HG03442 (cell line): ENCODE measurements around the gene BBS7.
A peak's percentile ranks its signal among the peaks of the same experiment; 100 is the strongest.

ENCODE experiments used
- ATAC-seq: cut with Tn5 transposase; IDR thresholded peaks from one replicate; pipeline ENCODE4 v1.9.1; 2021; ENCODE audit warnings: mild to moderate bottlenecking, moderate library complexity; ENCODE audit not compliant: unreplicated experiment

The BBS7 gene, protein sequence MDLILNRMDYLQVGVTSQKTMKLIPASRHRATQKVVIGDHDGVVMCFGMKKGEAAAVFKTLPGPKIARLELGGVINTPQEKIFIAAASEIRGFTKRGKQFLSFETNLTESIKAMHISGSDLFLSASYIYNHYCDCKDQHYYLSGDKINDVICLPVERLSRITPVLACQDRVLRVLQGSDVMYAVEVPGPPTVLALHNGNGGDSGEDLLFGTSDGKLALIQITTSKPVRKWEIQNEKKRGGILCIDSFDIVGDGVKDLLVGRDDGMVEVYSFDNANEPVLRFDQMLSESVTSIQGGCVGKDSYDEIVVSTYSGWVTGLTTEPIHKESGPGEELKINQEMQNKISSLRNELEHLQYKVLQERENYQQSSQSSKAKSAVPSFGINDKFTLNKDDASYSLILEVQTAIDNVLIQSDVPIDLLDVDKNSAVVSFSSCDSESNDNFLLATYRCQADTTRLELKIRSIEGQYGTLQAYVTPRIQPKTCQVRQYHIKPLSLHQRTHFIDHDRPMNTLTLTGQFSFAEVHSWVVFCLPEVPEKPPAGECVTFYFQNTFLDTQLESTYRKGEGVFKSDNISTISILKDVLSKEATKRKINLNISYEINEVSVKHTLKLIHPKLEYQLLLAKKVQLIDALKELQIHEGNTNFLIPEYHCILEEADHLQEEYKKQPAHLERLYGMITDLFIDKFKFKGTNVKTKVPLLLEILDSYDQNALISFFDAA

DNA sequence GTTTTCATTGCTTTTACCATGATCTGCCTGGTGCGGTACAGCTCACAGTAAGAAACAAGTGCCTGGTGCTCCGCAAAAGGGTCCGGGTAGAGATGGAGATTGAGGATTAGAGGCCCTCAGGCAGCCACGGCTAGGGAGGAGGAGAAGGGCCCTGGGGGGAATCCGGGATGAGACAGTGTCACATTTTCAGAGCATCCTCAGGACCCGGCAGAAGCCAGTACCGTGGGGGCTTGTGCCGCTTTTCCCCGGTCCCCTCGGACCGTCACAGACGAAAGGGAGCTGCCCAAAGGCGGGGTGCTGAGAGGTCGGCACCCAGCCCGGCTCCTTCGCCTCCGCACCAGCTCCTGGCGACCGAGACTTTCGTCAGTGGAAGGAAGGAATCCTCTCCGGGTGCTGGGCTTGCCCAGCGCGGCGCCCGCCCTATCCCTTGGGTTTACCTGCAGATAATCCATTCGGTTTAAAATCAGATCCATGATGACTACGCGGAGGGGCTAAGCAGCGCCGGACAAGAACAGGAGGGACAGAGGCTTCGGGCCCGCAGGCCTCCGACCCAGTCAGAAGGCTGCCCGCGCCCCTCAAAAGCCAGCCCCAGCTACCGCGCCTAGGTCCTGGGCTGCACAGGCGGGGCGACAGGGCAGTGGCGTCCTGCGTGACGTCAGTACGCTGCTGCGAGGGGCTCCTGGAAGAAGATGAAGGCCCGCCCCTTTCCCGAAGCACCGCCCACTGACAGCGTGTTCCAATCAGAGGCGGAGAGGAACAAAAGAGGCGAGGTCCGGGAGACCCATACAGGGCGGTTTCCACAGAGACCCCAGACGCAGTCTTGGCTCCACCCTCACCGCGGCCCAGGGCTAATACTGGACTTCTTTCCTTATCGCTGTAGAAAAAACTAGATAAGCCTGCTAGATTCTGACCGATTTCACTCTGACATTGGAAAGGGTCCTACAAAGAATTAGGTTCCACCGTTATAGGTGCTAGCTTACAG, at the start of gene BBS7:
BBS7 (minus strand) TSS at position 634 of the 982 bp plus-strand sequence; CDS start at position 473, 161 bp downstream.
- peak; percentile 98 for ATAC-seq

DNA sequence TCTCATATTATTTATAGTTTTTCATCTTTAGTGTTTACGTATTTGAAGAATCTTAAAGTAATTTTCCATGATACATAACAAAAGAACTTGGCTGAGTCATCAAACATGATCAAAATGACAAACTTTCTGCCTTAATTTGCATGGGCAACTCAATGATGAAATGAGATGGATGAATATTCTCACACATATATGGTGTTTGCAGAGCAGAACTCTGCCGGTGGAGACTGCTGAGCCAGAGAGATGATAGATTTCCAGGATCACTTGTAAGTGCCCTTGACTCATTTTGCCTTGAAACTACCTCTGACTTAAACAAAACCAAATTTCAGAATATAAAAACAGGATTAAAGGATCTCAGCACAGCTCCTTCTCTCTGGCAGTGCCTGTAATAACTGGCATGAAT, 43.4 kb upstream of the BBS7 start:
- no peak for ATAC-seq

DNA sequence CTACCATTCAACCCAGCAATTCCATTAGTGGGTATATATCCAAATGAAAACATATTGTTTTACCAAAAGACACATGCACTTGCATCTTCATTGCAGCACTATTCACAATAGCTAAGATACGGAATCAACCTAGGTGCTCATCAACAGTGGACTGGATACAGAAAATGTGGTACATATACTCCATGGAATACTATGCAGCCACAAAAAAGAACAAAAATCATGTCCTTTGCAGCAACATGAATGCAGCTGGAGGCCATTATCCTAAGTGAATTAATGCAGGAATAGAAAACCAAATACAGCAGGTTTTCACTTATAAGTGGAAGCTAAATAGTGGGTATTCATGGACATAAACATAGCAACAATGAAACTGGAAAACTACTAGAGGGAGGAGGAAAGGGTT, 38.1 kb upstream of the BBS7 start:
- no peak for ATAC-seq

DNA sequence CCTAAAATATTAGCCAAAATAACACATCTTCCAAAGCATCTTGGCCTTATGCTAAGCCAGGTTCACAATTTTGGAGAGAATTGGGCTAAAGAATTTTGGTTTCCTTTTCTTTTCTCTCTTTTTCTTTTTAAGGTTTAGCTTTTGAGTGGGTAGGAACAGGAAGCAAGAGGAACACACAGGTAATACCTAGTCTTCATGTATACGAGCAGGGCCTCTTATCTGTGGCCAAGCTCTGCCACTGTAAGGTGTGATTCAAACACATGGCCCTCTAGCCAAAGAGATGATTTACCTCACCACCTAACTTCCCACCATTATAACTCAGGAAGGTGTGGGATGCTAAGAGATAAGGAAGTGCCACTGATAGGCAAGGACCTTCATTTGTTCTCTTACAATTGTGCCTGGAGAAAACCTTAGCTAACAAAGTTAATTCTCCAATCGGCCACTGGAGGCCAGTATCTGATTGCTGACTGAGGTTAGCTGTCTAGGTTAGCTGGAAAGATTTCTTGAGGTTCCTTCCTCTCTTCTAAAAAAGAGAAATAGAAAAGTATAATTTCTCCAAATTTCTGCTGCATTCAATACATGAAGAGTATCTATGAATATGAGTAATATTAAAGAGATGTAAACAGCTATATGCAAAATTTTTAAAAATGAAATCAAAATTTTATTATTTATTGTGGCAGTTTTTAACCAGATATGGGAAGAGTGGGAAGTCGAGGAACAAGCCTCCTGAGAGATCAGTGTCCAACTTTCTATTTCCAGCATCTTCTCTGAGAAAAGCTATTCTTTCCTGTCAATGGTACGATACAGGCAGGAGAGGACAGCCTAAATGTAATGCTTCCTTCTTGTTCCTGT, 30.1 kb upstream of the BBS7 start:
- peak; percentile 91 for ATAC-seq

DNA sequence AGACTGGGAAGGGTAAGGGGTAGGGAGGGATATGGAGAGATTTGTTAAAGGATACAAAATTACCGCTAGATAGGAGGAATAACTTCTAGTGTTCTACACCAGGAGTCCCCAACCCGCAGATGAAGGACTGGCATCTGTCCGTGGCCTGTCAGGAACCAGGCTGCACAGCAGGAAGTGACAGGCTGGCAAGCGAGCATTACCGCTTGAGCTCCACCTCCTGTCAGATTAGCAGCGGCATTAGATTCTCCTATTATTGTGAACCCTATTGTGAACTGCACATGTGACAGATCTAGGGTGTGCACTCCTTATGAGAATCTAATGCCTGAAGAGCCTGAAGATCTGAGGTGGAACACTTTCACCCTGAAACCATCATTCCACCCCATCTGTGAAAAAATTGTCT, 27.9 kb upstream of the BBS7 start:
- no peak for ATAC-seq

DNA sequence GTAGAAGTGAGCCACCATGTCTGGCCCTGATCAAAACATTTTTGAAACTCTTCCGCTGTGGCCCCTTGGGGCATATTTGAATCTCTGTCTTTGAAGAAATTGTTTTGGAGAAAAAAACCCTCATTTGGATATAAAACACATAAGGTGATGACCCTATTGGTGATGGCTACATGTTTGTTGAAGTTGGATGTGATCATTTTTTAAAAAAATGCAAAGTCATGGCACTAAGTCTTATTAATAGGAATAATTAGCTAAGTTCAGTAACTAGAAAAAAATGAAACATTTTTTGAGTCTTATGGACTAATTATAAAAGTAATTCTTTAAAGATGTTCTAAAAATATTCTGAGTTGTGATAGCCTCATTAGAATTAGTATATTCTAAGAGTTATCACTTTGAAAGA, 17.9 kb upstream of the BBS7 start:
- no peak for ATAC-seq

DNA sequence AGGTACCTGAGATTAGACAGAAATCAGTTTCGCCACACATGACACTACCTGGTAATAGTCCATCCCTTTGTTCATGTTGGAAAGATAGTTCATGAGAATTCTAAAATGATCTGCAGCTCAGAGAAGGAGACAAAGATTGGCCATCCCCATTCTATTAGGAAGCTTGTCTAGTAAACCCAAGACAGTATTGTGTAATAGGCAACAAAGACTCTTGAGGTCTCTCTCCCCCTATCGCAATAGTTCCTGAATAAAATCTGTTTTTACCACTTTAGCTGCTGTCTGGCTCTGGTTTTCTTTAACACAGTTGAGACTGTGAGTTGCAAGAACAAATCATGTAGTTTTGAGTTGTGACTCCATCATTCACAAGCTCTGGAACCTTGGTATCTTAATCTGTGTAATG, 14.8 kb upstream of the BBS7 start:
- ATAC-seq: no peak

DNA sequence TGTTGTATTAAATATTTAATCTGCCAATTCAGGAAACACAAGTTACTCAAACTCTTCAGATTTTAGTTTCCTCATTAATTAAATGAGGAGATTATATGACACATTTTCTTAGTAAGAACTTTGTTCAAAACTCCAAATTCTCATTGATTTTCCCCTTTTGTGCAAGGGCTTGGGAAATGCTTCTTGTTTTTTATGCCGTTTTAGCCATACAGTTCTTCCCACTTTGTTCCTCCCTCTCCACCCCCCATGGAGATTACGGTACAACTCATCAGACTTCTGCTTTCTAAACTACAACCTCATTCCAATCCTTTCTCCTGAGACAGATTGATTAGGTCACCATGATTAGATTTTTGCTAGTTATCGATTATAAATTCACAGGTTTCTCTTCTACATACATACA, 10.9 kb upstream of the BBS7 start:
- ATAC-seq: no peak

DNA sequence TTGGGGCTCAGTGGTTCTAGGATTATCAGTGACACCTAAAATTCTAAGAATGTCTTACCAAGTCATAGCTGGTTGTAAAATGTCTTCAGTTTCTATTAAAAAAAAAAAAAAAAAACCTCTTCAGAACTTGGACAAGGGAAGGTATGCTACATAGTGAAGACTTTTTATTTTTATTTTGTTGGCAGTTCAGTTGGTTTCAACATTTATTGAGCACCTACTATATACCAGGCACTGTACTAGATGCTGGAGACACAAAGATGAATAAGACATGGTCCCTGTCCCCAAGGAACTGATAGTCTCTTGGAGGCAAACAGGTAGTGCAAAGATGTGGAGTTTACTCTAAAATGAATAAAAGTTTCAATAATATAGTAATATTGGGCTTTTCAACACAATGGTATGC, 8.9 kb upstream of the BBS7 start:
- ATAC-seq: no peak

DNA sequence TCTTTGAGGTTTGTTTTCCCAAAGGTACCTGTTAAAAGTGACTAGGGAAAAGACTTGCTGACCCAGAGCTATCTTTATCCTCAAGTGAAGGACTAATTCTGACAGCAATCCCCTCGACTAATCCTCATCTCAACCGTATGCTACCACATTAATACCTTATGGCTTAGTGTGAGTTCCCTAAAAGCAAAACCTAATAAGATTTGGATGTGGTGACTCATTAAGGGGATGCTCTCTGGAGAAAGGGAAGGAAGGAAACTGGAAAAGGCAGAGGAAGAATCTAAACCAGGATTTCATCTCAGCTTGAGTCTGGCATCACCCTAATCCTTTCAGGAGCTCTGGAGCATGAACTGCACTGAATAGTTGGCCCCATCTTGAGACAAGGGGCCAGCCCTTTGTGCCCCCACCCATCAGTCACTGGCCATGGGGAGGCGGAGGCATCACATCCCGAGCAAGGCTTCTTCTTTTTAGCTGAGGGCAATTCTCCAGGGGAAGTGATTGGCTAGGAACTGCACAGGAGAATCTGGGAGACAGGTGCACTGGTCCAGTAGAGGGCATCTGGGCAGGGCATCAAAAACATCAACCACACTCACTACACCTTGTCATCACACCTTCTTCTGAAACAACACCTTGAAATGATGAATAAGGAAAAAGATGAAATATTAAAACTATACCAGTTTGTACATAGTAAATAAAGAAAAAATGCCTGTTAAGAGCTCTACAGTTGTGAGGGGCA, 6.9 kb upstream of the BBS7 start:
- ATAC-seq: no peak

DNA sequence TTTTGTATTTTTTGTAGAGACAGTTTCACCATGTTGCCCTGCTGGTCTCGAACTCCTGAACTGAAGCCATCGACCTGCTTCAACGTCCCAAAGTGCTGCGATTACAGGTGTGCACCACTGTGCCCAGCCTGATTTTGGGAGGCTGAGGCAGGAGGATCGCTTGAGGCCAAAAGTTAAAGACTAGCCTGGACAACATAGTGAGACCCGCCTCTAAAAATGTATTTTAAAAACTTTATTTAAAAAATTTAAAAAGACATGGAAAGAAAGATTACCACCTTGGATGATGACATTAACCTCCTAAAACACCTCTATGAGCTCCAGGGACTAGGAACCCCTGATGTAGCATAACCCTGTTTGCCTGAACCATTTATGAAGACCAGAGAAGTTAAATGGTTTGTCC, 5.8 kb upstream of the BBS7 start:
- ATAC-seq: no peak

DNA sequence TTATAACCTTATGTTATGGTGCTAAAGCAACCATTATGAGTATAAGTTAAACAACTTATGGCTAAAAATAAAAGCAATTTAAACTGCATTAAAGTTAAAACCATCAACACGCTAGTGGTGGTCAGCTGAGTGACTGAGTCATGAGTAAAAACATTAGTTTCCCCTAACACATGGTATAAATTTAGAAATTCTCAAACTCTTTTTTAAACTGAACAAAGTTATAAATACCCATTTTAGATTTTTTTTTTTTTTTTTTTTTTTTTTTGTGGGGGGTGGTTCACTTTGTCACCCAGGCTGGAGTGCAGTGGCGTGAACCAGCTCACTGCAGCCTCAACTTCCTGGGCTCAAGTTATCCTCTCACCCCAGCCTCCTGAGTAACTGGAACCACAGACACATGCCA, 5.4 kb upstream of the BBS7 start:
- ATAC-seq: no peak

DNA sequence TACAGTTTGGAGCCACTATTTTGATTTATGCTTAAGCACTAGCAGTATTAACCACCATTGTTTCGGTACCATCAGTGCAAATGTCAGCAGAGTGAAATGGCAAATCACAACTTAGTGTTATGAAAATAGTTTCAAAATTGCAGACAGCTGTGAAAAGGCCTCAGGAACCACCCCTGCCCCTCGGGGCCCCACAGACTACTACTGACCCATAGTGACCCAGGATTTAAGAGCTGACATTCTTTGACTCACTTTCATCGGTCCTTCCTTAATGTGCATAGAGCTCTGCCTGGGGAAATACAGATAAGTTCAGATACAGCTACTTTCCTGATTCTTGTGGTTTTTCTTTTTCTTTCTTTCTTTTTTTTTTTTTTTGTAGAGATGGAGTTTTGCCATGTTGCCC, 3.3 kb upstream of the BBS7 start:
- ATAC-seq: no peak

DNA sequence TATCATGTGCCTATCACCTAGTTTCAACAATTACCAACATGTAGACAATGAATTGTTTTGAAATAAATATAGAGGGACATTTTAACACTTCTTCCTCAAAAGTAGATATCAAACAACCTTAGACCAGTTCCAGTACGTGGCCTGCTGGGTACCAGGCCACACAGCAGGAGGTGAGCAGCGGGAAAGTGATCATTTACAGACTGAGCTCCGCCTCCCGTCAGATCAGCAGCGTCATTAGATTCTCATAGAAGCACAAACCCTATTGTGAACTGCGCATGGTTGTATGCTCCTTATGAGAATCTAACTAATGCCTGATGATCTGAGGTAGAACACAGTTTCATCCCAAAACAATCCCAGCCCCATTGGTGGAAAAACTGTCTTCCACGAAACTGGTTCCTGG, 6.5 kb downstream of the BBS7 start:
- ATAC-seq: no peak

DNA sequence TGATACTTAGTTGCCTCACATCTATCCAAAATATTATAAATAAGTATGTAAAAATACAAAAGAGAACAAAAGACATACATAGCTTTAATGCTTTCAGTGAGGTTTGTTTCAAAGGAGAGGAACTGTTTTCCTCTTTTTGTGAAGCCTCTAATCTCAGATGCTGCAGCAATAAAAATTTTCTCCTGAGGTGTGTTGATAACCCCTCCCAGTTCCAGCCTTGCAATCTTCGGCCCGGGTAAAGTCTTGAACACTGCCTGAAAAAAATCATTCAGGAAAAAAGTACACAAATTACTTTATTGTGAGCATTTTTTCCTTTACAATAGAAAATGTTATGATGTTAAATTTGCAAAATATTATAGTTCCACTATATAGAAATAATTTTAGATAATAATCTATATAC, 8.8 kb downstream of the BBS7 start:
- ATAC-seq: no peak

DNA sequence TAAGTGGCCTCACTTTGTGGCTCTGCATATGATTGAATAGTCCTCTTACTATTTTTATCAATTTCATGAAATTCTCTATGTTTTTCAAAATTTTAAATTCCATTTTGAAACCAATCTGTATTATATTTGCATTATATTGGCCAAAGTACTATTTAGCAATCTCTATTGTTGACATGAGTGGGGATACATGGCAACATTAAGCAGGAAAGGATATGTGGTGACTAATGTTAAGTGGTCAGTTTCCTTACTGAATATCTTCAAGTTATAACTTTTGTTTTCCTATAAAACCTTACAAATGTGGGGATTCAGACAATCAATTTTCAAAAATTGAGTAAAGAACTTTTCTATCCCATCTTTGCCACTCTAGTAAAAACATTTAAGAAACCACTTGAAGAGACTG, 10.2 kb downstream of the BBS7 start:
- ATAC-seq: no peak

DNA sequence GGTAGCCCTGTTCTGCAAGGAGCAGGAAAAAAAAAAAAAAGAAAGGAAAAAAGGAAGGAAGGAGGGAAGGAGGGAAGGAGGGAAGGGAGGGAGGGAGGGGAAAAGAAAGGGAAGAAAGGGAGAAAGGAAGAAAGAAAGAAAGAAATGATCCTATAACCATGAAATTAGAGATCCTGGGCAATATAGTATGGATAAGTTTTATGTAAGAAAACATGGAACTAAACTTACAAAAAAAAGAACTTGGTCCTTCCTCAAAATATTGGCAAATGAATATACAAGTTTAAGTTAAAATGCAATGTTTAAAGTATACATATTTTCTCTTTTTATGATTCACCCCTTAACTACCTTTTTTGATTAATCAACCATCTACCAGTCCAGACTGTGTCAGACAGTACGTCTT, 18.9 kb downstream of the BBS7 start:
- no peak for ATAC-seq

DNA sequence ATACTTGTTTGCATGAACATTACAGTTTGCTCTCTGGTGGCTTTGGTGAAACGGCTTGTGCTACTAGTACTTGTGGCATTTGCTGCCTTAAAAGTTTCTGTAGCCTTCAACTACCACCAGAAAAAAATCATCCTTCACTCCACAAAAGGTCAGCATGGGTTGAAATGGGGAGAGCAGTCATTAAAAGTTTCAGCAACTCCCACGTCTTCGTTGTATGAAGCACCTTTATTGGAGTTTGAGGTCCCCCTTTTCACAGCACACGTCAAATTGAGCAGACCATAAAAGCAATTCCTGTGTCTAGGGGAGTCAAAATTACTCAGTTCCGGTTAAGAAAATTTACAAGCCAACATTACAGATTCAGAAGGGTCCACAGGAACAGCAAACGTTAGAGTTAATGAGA, 23.6 kb downstream of the BBS7 start:
- no peak for ATAC-seq

DNA sequence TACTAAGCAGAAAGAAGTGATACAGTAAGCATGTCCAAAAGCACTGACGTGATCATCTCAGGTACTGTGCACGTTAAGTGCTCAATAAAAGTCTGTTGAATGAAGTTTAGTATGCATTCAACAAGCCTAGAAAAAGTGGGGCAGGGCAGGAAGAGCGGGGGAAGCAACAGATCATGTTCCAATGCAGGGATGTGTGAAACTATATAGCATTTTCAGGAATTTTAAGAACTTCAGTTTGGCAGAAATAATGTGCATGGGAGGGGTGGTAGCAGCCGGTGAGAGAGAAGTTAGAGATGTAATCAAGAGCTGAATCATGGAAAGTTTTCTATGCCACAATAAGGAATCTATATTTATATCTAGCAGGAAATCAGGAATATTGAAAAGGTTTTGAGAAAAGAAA, 27.4 kb downstream of the BBS7 start:
- ATAC-seq: no peak

DNA sequence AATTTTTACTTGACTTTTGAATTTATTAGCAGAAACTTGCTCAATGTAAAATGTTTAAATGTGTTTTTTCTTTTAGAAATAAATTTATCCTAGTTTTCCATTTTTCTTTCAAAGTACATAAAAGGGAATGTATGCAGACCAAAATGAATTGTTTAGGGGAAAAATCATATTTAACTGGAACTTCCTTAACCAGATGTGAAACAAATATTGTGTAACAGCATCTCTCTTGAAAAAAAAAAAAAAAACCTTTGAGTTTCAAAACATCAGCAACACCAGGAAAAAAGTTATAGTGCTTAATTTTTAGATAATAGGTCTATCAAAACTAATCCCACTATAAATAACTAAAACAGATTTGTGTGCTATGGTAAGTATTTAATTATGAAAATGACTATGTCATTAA, 32.1 kb downstream of the BBS7 start:
- ATAC-seq: no peak
